Suprapubic skin (tissue), 4 donors: Measurements from ENCODE around the gene RASSF7. TPM values are rescaled to one million over a fixed set of nuclear protein-coding genes. Genes with fewer than 3 reads are reported as not detected.

Experiments used
- DNase-seq, 2 donors: peaks; one replicate each; pipeline ENCODE4 v3.0.0-alpha.2; 2019; ENCODE audit warnings: low spot score in 2 of 2
- H3K27ac ChIP-seq: fragments of 200-600 bp; sonication (generic); one replicate; pipeline ENCODE4 v1.5.1; 2019
- H3K27me3 ChIP-seq: fragments of 200-600 bp; sonication (generic); one replicate; pipeline ENCODE4 v1.5.1; 2019
- H3K36me3 ChIP-seq: fragments of 200-600 bp; sonication (generic); one replicate; pipeline ENCODE4 v1.5.1; 2019
- H3K4me1 ChIP-seq: fragments of 200-600 bp; sonication (generic); one replicate; pipeline ENCODE4 v1.5.1; 2019
- H3K4me3 ChIP-seq: fragments of 200-600 bp; sonication (generic); one replicate; pipeline ENCODE4 v1.5.1; 2019; ENCODE audit warnings: mild to moderate bottlenecking
- H3K9me3 ChIP-seq: fragments of 200-600 bp; sonication (generic); one replicate; pipeline ENCODE4 v1.5.1; 2019
- CTCF ChIP-seq, 2 donors: fragments of 200-600 bp in 1 of 2; fragments of 450-650 bp in 1 of 2; sonication (generic) in 1 of 2; IDR thresholded peaks; one replicate each; pipeline ENCODE4 v1.5.1; 2016 to 2019; ENCODE audit warnings: antibody characterized with exemption in 2 of 2, mild to moderate bottlenecking in 1 of 2, moderate library complexity in 1 of 2
- EP300 ChIP-seq: sonication (generic); formaldehyde crosslinking; IDR thresholded peaks from one replicate; pipeline ENCODE4 v1.6.1; 2017; ENCODE audit warnings: antibody characterized with exemption
- POLR2A ChIP-seq, 2 donors: fragments of 450-650 bp; IDR thresholded peaks; one replicate each; pipeline ENCODE4 v1.6.1; 2017; ENCODE audit warnings: antibody characterized with exemption in 2 of 2, mild to moderate bottlenecking in 2 of 2, moderate library complexity in 2 of 2
- POLR2AphosphoS5 ChIP-seq, 3 donors: sonication (generic); formaldehyde crosslinking; IDR thresholded peaks; one replicate each; pipeline ENCODE4 v1.6.1; 2017; ENCODE audit warnings: antibody characterized with exemption in 3 of 3
- WGBS: methylation state at CpG from one replicate; pipeline ENCODE4 v1.1.5; 2018; 5-methylcytosine and 5-hydroxymethylcytosine counted together
- total RNA-seq, 4 donors: library from RNA; depleted of rRNA; stranded (reverse); fragments of >200 nt; gene quantifications; one replicate each; pipeline ENCODE4 v1.1.0, GENCODE V29; 2016

RASSF7 gene
- total RNA-seq, 4 donors from 2014 or later = 82.6 to 113 (median 87.0) TPM

DNA sequence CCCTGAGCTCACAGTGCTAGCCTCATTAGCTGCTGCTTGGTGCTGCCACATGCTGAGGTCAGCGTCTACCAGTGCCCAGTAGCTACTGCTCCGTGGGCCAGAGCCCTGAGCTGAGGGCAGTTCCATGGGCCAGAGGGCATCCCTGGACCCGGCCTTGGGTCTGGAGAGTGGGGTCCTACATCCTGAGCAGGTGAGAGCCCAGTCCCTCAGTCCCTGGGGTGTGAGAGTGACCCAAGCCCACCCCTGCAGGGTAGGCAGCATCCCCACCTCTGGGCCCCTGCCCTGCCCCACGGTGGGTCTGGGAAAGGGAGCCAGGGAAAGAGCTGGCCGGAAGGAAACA is 10.1 kb upstream of the RASSF7 start:
- Histone ChIP-seq H3K4me1 (peaks cover 18% of the 10 kb centered on the region), H3K36me3 (no peaks in the 10 kb centered on the region), H3K4me3 (no peak overlapping the region), H3K9me3 (no peaks in the 10 kb centered on the region), H3K27ac (no peak overlapping the region), H3K27me3 (peaks cover 36% of the 10 kb centered on the region)
- no peak for TF ChIP-seq POLR2AphosphoS5 (IDR thresholded peaks at IDR 0.05)
- TF ChIP-seq EP300 = no peak
- 90% methylated on average over 2 of the region's 5 CpGs for WGBS
- DNase-seq = no peak

GRCh38 chr11:551131-551530 is 9.6 kb upstream of the RASSF7 start:
- H3K9me3 ChIP-seq = no peaks in the 10 kb centered on the region
- no peak for DNase-seq
- H3K4me3 ChIP-seq = no peak overlapping the region
- H3K36me3 ChIP-seq = no peaks in the 10 kb centered on the region
- no peak for TF ChIP-seq POLR2AphosphoS5 (IDR thresholded peaks at IDR 0.05)
- no peak for TF ChIP-seq POLR2A (IDR thresholded peaks at IDR 0.05)
- no peak for TF ChIP-seq EP300
- no CpG with 5 or more reads among the region's 16 CpGs for WGBS
- no peak overlapping the region for H3K27ac ChIP-seq
- peaks cover 40% of the 10 kb centered on the region for H3K27me3 ChIP-seq
- peaks cover 22% of the 10 kb centered on the region for H3K4me1 ChIP-seq

GRCh38 chr11:551596-551995 is 9.2 kb upstream of the RASSF7 start:
- DNase-seq = no peak
- Histone ChIP-seq H3K27me3 (peaks cover 45% of the 10 kb centered on the region), H3K4me3 (no peak overlapping the region), H3K27ac (no peak overlapping the region), H3K4me1 (peaks cover 24% of the 10 kb centered on the region), H3K9me3 (no peaks in the 10 kb centered on the region), H3K36me3 (no peaks in the 10 kb centered on the region)
- no CpG with 5 or more reads among the region's 12 CpGs for WGBS
- TF ChIP-seq EP300 (no peak), POLR2A (IDR thresholded peaks at IDR 0.05) (no peak), CTCF (IDR thresholded peaks at IDR 0.05) (no peak), POLR2AphosphoS5 (IDR thresholded peaks at IDR 0.05) (no peak)

- WGBS = 92% methylated on average over 15 of the region's 27 CpGs
- Histone ChIP-seq H3K4me1 (peaks cover 24% of the 10 kb centered on the region), H3K9me3 (no peaks in the 10 kb centered on the region), H3K36me3 (no peaks in the 10 kb centered on the region), H3K4me3 (no peak overlapping the region), H3K27ac (no peak overlapping the region), H3K27me3 (peaks cover 54% of the 10 kb centered on the region)
- no peak for DNase-seq
- no peak for TF ChIP-seq POLR2AphosphoS5 (IDR thresholded peaks at IDR 0.05)
- TF ChIP-seq EP300 = no peak
- TF ChIP-seq CTCF (IDR thresholded peaks at IDR 0.05) = no peak
- no peak for TF ChIP-seq POLR2A (IDR thresholded peaks at IDR 0.05)
These were observed 7.4 kb upstream of the RASSF7 start for GRCh38 chr11:553083-553987.

- WGBS = no CpG with 5 or more reads among the region's 11 CpGs
- no peak for DNase-seq
- Histone ChIP-seq H3K36me3 (no peaks in the 10 kb centered on the region), H3K27me3 (peaks cover 54% of the 10 kb centered on the region), H3K9me3 (no peaks in the 10 kb centered on the region), H3K4me3 (no peak overlapping the region), H3K4me1 (peaks cover 24% of the 10 kb centered on the region), H3K27ac (no peak overlapping the region)
- TF ChIP-seq EP300 = no peak
- no peak for TF ChIP-seq POLR2AphosphoS5 (IDR thresholded peaks at IDR 0.05)
- TF ChIP-seq CTCF (IDR thresholded peaks at IDR 0.05) = no peak
- TF ChIP-seq POLR2A (IDR thresholded peaks at IDR 0.05) = no peak
These were observed 6.8 kb upstream of the RASSF7 start for GRCh38 chr11:553988-554340.

GRCh38 chr11:554428-555226 is 6.1 kb upstream of the RASSF7 start:
- 18% methylated on average over 3 of the region's 60 CpGs for WGBS
- Histone ChIP-seq H3K27ac (no peak overlapping the region), H3K36me3 (no peaks in the 10 kb centered on the region), H3K4me3 (peak overlapping the region; percentile 49), H3K4me1 (peaks cover 26% of the 10 kb centered on the region), H3K27me3 (peaks cover 54% of the 10 kb centered on the region), H3K9me3 (no peaks in the 10 kb centered on the region)
- TF ChIP-seq POLR2A (IDR thresholded peaks at IDR 0.05) (no peak), CTCF (IDR thresholded peaks at IDR 0.05) (peak; percentile 19 to 71)
- no peak for DNase-seq
